Common myeloid progenitor, CD34-positive (primary cell): ENCODE results near the gene NUB1.

Experiments
- CTCF ChIA-PET: fragments of 350-600 bp; sonication (Branson Sonifier 250); formaldehyde crosslinking; loops from one replicate; lab custom pipeline; 2021; ENCODE audit warnings: antibody characterized with exemption; lab: Charles Lee
- POLR2A ChIA-PET: fragments of 350-600 bp; sonication (Branson Sonifier 250); formaldehyde crosslinking; loops from one replicate; lab custom pipeline; 2021; ENCODE audit warnings: antibody characterized with exemption; lab: Charles Lee
- DNase-seq, 3 donors: peaks; one replicate each; pipeline versions ENCODE4 v3.0.0 to v3.0.0-alpha.2; 2013
- H3K27ac ChIP-seq, 2 experiments: 1 replicate in 1 of 2; 2 replicates in 1 of 2; pipeline ENCODE4 v1.7.0; 2013; ENCODE audit warnings: inconsistent platforms in 2 of 2, low read length in 2 of 2, mild to moderate bottlenecking in 2 of 2, low read depth in 1 of 2, moderate library complexity in 1 of 2; ENCODE audit not compliant: severe bottlenecking in 2 of 2, insufficient read depth in 1 of 2, poor library complexity in 1 of 2
- H3K27me3 ChIP-seq, 5 experiments: replicated peaks in 2 of 5; 1 replicate in 3 of 5; 2 replicates in 2 of 5; pipeline versions ENCODE4 v1.6.1 to v1.7.0; 2013; ENCODE audit warnings: low read length in 4 of 5, mild to moderate bottlenecking in 2 of 5, moderate library complexity in 2 of 5, inconsistent platforms in 1 of 5; ENCODE audit not compliant: insufficient read depth in 5 of 5, control insufficient read depth in 4 of 5
- H3K36me3 ChIP-seq, 4 experiments: 1 replicate in 2 of 4; 2 replicates in 2 of 4; pipeline versions ENCODE4 v1.6.1 to v1.7.0; 2013; ENCODE audit warnings: low read length in 3 of 4, control low read depth in 1 of 4, mild to moderate bottlenecking in 1 of 4; ENCODE audit not compliant: control insufficient read depth in 4 of 4, insufficient read depth in 4 of 4
- H3K4me1 ChIP-seq, 4 experiments: 1 replicate in 3 of 4; 2 replicates in 1 of 4; pipeline versions ENCODE4 v1.6.1 to v1.7.1; 2013; ENCODE audit warnings: low read length in 3 of 4, mild to moderate bottlenecking in 3 of 4, control low read depth in 1 of 4, inconsistent platforms in 1 of 4, moderate library complexity in 1 of 4; ENCODE audit not compliant: control insufficient read depth in 4 of 4, insufficient read depth in 4 of 4; ENCODE audit errors: control extremely low read depth in 1 of 4
- H3K4me3 ChIP-seq, 7 experiments: 1 replicate in 4 of 7; 2 replicates in 3 of 7; pipeline versions ENCODE4 v1.5.1 to v1.7.0; 2013; ENCODE audit warnings: mild to moderate bottlenecking in 7 of 7, low read length in 6 of 7, moderate library complexity in 6 of 7, inconsistent platforms in 2 of 7, low read depth in 2 of 7, control low read depth in 1 of 7; ENCODE audit not compliant: insufficient read depth in 4 of 7, control insufficient read depth in 1 of 7; ENCODE audit errors: extremely low read depth in 1 of 7
- H3K9me3 ChIP-seq, 5 experiments: 1 replicate in 4 of 5; 2 replicates in 1 of 5; pipeline versions ENCODE4 v1.6.1 to v1.7.1; 2013; ENCODE audit warnings: low read length in 4 of 5, mild to moderate bottlenecking in 2 of 5, inconsistent platforms in 1 of 5, low read depth in 1 of 5, moderate library complexity in 1 of 5; ENCODE audit not compliant: control insufficient read depth in 4 of 5, insufficient read depth in 2 of 5; ENCODE audit errors: control extremely low read depth in 1 of 5
- WGBS: methylation state at CpG from one replicate; pipeline ENCODE4 v1.1.5; 2013; ENCODE audit not compliant: insufficient coverage; 5-methylcytosine and 5-hydroxymethylcytosine counted together

NUB1 gene

GRCh38 chr7:151415375-151416105 is 73.9 kb downstream of the NUB1 start:
- Histone ChIP-seq H3K27ac (no peak overlapping the region), H3K36me3 (no peaks in the 10 kb centered on the region), H3K4me3 (no peak overlapping the region), H3K27me3 (peaks cover 0 to 47% (median 17%) of the 10 kb centered on the region in 5 experiments), H3K4me1 (peaks cover 0 to 26% (median 12%) of the 10 kb centered on the region in 4 experiments), H3K9me3 (peaks cover 2 to 13% (median 8%) of the 10 kb centered on the region in 5 experiments)
- no peak for DNase-seq
- ChIA-PET POLR2A (interaction anchor here (0.6 kb wide), 1 partner anchor 1536 kb away, joined by 3 read pairs; no protein-coding TSS in a partner anchor), CTCF (interaction anchor here (1.3 to 2.2 kb wide), 3 partner anchors 32 to 47 kb away, joined by 3 to 8 read pairs (median 3); no protein-coding TSS in a partner anchor)
- 90% methylated on average over 1 of the region's 3 CpGs for WGBS

GRCh38 chr7:151416112-151416940 is 74.7 kb downstream of the NUB1 start:
- CTCF ChIA-PET = interaction anchor here (1.4 kb wide), 1 partner anchor 32 kb away, joined by 3 read pairs; no protein-coding TSS in a partner anchor
- POLR2A ChIA-PET = no interaction called here
- no peak overlapping the region for H3K27ac ChIP-seq
- H3K36me3 ChIP-seq = no peaks in the 10 kb centered on the region
- peaks cover 2 to 19% (median 8%) of the 10 kb centered on the region in 5 experiments for H3K9me3 ChIP-seq
- no peak overlapping the region for H3K4me3 ChIP-seq
- peaks cover 0 to 39% (median 11%) of the 10 kb centered on the region in 5 experiments for H3K27me3 ChIP-seq
- no peak for DNase-seq
- H3K4me1 ChIP-seq = peaks cover 0 to 18% (median 6%) of the 10 kb centered on the region in 4 experiments
- 93% methylated on average over 7 of the region's 10 CpGs for WGBS

DNA sequence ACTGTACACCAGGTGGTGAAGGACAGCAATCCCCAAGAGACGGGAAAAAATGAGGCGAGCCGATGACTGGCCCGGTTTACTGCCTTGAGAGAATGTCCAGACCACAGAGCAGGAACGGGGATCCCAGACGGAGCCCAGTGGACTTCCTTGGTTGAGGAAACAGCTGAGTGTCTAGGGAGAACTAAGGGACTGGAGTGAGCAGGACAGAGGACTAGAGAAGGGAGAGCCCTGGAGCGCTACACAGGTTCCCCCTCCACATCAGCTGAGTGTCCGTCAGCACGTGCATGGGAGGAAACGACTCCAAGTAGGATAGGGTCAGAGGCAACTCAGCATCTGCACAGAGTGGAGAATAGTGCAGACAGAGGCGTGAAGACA is 75.3 kb downstream of the NUB1 start:
- no peak overlapping the region for H3K4me3 ChIP-seq
- peaks cover 0 to 33% (median 7%) of the 10 kb centered on the region in 5 experiments for H3K27me3 ChIP-seq
- no peak overlapping the region for H3K27ac ChIP-seq
- no peak for DNase-seq
- CTCF ChIA-PET = interaction anchor here (1.4 kb wide), 1 partner anchor 33 kb away, joined by 3 read pairs; no protein-coding TSS in a partner anchor
- POLR2A ChIA-PET = no interaction called here
- peaks cover 0 to 12% (median 0%) of the 10 kb centered on the region in 4 experiments for H3K4me1 ChIP-seq
- no peaks in the 10 kb centered on the region for H3K36me3 ChIP-seq
- WGBS = 94% methylated on average over 11 of the region's 11 CpGs
- H3K9me3 ChIP-seq = peaks cover 2 to 25% (median 12%) of the 10 kb centered on the region in 5 experiments

GRCh38 chr7:151420144-151420543 is 78.5 kb downstream of the NUB1 start:
- ChIA-PET POLR2A (no interaction called here), CTCF (interaction anchor here (1.3 kb wide), 1 partner anchor 52 kb away, joined by 3 read pairs; no protein-coding TSS in a partner anchor)
- H3K27me3 ChIP-seq = peaks cover 0 to 9% (median 4%) of the 10 kb centered on the region in 5 experiments
- peaks cover 2 to 36% (median 12%) of the 10 kb centered on the region in 5 experiments for H3K9me3 ChIP-seq
- DNase-seq = no peak
- no peak overlapping the region for H3K4me3 ChIP-seq
- H3K4me1 ChIP-seq = peaks cover 0 to 10% (median 0%) of the 10 kb centered on the region in 4 experiments
- 100% methylated on average over 3 of the region's 5 CpGs for WGBS
- no peak overlapping the region for H3K27ac ChIP-seq
- no peaks in the 10 kb centered on the region for H3K36me3 ChIP-seq

DNA sequence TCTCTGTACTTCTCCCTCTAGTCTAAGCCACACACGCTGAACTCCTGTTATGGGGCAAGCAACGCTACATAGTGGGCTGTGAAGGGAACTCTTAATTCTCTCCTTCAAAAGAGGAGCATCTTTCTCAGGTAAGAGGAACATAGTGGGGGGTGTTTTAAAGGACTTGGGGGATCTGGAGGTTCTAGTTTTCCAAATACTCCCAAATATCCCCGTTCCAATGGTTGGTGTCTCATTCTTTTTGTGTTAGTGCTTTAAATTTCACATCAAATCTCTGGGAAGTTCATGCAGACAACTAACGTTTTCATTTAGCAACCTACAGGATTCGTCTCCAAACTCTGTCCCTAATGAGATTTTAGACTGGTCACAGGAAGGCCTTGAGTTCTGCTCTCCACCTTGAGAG is 80.6 kb downstream of the NUB1 start:
- Histone ChIP-seq H3K27ac (no peak overlapping the region), H3K4me3 (no peak overlapping the region), H3K9me3 (peaks cover 2 to 36% (median 12%) of the 10 kb centered on the region in 5 experiments), H3K4me1 (no peaks in the 10 kb centered on the region), H3K36me3 (no peaks in the 10 kb centered on the region), H3K27me3 (peaks cover 0 to 10% (median 2%) of the 10 kb centered on the region in 5 experiments)
- WGBS = 96% methylated on average over 2 of the region's 5 CpGs
- ChIA-PET CTCF (interaction anchor here (1.7 kb wide), 1 partner anchor 13 kb away, joined by 3 read pairs; no protein-coding TSS in a partner anchor), POLR2A (no interaction called here)
- DNase-seq = no peak

GRCh38 chr7:151423226-151423625 is 81.6 kb downstream of the NUB1 start:
- POLR2A ChIA-PET = no interaction called here
- Histone ChIP-seq H3K4me3 (no peak overlapping the region), H3K4me1 (peaks cover 0 to 6% (median under 1%) of the 10 kb centered on the region in 4 experiments), H3K27me3 (peaks cover 0 to 17% (median 2%) of the 10 kb centered on the region in 5 experiments), H3K9me3 (peaks cover 2 to 36% (median 12%) of the 10 kb centered on the region in 5 experiments), H3K27ac (no peak overlapping the region), H3K36me3 (no peaks in the 10 kb centered on the region)
- no peak for DNase-seq
- WGBS = 100% methylated on average over 7 of the region's 7 CpGs
- CTCF ChIA-PET = interaction anchor here (0.7 to 1.7 kb wide), 3 partner anchors 11 to 18 kb away, joined by 3 read pairs; no protein-coding TSS in a partner anchor
